ENCODE measurements around the gene SPTBN1. TPM values are rescaled to one million over a fixed set of nuclear protein-coding genes. Genes with fewer than 3 reads are reported as not detected.

The SPTBN1 gene
- total and polyA plus RNA-seq, 2 of the 13 experiments (the other 11 are each of a cell fraction or from before 2014, with no cell fraction given), result 123 to 299 TPM

- peak; percentile 18 for TF ChIP-seq RBM39 (IDR thresholded peaks at IDR 0.05; ENCODE audit: low read depth, low read length, poor library complexity, severe bottlenecking)
- no peak for TF ChIP-seq ZNF468 (CRISPR knock-in tag; IDR thresholded peaks at IDR 0.05)
- no peak for TF ChIP-seq ZNF33A (CRISPR knock-in tag; IDR thresholded peaks at IDR 0.05; ENCODE audit: borderline replicate concordance)
- TF ChIP-seq ZNF333 (CRISPR knock-in tag; IDR thresholded peaks at IDR 0.05; ENCODE audit: borderline replicate concordance), result 0 out of 2 replicates have a peak, but pooled peaks have one; percentile 31
- TF ChIP-seq ZNF446 (CRISPR knock-in tag; IDR thresholded peaks at IDR 0.05), result peak; percentile 30; the same call in 1 of the 2 replicates
- TF ChIP-seq E2F5 (CRISPR knock-in tag; conservative IDR thresholded peaks at IDR 0.05), result 0 out of 2 replicates have a peak, but pooled peaks have one; percentile 34
- no peak for TF ChIP-seq SKIL (CRISPR knock-in tag; IDR thresholded peaks at IDR 0.05; ENCODE audit: borderline replicate concordance)
- no peak for TF ChIP-seq TFDP1 (CRISPR knock-in tag; IDR thresholded peaks at IDR 0.05; ENCODE audit: borderline replicate concordance)
- TF ChIP-seq RBM22 (optimal IDR thresholded peaks at IDR 0.05; ENCODE audit: low read length), result peak; percentile 61
- TF ChIP-seq, protein P1, sequence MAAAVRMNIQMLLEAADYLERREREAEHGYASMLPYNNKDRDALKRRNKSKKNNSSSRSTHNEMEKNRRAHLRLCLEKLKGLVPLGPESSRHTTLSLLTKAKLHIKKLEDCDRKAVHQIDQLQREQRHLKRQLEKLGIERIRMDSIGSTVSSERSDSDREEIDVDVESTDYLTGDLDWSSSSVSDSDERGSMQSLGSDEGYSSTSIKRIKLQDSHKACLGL (CRISPR knock-in tag; IDR thresholded peaks at IDR 0.05), result peak; percentile 61; the same call in 1 of the 2 replicates
- TF ChIP-seq SOX13 (IDR thresholded peaks at IDR 0.05), result peak; percentile 14; the same call in 1 of the 2 replicates
- peak; percentile 3 to 56; a peak in 2 of 4 replicates for TF ChIP-seq SOX13 (CRISPR knock-in tag; conservative IDR thresholded peaks at IDR 0.05 in 1 of 2, IDR thresholded peaks at IDR 0.05 in 1 of 2)
- peak; percentile 16 for TF ChIP-seq KLF6 (CRISPR knock-in tag; IDR thresholded peaks at IDR 0.05)
- peak; percentile 80; the same call in 1 of the 2 replicates for TF ChIP-seq ZC3H4 (CRISPR knock-in tag; IDR thresholded peaks at IDR 0.05; ENCODE audit: borderline replicate concordance)
- peak; percentile 40; the same call in 1 of the 2 replicates for TF ChIP-seq ZMYM3 (CRISPR knock-in tag; IDR thresholded peaks at IDR 0.05)
- TF ChIP-seq ZBTB20 (CRISPR knock-in tag; IDR thresholded peaks at IDR 0.05; ENCODE audit: borderline replicate concordance, low read depth), result 0 out of 2 replicates have a peak, but pooled peaks have one; percentile 22
- no peak for TF ChIP-seq JUNB (CRISPR knock-in tag; IDR thresholded peaks at IDR 0.05; ENCODE audit: borderline replicate concordance)
- TF ChIP-seq, protein P2, sequence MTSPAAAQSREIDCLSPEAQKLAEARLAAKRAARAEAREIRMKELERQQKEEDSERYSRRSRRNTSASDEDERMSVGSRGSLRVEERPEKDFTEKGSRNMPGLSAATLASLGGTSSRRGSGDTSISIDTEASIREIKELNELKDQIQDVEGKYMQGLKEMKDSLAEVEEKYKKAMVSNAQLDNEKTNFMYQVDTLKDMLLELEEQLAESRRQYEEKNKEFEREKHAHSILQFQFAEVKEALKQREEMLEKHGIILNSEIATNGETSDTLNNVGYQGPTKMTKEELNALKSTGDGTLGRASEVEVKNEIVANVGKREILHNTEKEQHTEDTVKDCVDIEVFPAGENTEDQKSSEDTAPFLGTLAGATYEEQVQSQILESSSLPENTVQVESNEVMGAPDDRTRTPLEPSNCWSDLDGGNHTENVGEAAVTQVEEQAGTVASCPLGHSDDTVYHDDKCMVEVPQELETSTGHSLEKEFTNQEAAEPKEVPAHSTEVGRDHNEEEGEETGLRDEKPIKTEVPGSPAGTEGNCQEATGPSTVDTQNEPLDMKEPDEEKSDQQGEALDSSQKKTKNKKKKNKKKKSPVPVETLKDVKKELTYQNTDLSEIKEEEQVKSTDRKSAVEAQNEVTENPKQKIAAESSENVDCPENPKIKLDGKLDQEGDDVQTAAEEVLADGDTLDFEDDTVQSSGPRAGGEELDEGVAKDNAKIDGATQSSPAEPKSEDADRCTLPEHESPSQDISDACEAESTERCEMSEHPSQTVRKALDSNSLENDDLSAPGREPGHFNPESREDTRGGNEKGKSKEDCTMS (CRISPR knock-in tag; conservative IDR thresholded peaks at IDR 0.05), result no peak
- TF ChIP-seq STAG1 (CRISPR knock-in tag; IDR thresholded peaks at IDR 0.05), result no peak; the same call in 1 of the 2 replicates
- TF ChIP-seq KDM4B (CRISPR knock-in tag; IDR thresholded peaks at IDR 0.05), result peak; percentile 15; the same call in 1 of the 2 replicates
- peak; percentile 85 for TF ChIP-seq ZNF20 (CRISPR knock-in tag; IDR thresholded peaks at IDR 0.05)
- TF ChIP-seq ZNF792 (CRISPR knock-in tag; IDR thresholded peaks at IDR 0.05), result no peak
Measured at GRCh38 chr2:54558188-54559005, 102.3 kb downstream of the SPTBN1 start (continued).
